Mesenchymal stem cell (in vitro differentiated cells and primary cell): Measurements from ENCODE around the gene AGAP4. TPM values are rescaled to one million over a fixed set of nuclear protein-coding genes. Genes with fewer than 3 reads are reported as not detected.
A peak's percentile ranks its signal among the peaks of the same experiment; 100 is the strongest.
"Not testable (repeated sequence)": the region's sequence is repeated elsewhere in the genome, so short reads cannot be mapped to it uniquely, and the experiment has no call there.

ENCODE experiments used
- DNase-seq: peaks from one replicate; pipeline ENCODE4 v3.0.0-alpha.2; 2013
- H2AFZ ChIP-seq: one replicate; pipeline ENCODE4 v1.6.1; 2013; ENCODE audit warnings: low read depth, mild to moderate bottlenecking, control low read depth, inconsistent platforms, low read length, moderate library complexity
- H2AK5ac ChIP-seq: 2 replicates; pipeline ENCODE4 v1.6.1; 2013; ENCODE audit warnings: low read length, moderate library complexity, mild to moderate bottlenecking, inconsistent platforms; ENCODE audit not compliant: severe bottlenecking
- H2BK120ac ChIP-seq: one replicate; pipeline ENCODE4 v1.6.1; 2013; ENCODE audit warnings: low read depth, mild to moderate bottlenecking, inconsistent platforms, low read length, moderate library complexity
- H2BK12ac ChIP-seq, 2 experiments: one replicate each; pipeline ENCODE4 v1.6.1; 2013; ENCODE audit warnings: inconsistent platforms in 2 of 2, low read length in 2 of 2, mild to moderate bottlenecking in 2 of 2, moderate library complexity in 2 of 2, control low read depth in 1 of 2
- H2BK15ac ChIP-seq: one replicate; pipeline ENCODE4 v1.6.1; 2013; ENCODE audit warnings: mild to moderate bottlenecking, low read depth, inconsistent platforms; ENCODE audit not compliant: poor library complexity, severe bottlenecking
- H2BK5ac ChIP-seq: 2 replicates; pipeline ENCODE4 v1.6.1; 2013; ENCODE audit warnings: low read depth, mild to moderate bottlenecking, low read length, control low read depth, inconsistent platforms; ENCODE audit not compliant: poor library complexity, severe bottlenecking
- H3K14ac ChIP-seq, 2 experiments: one replicate each; pipeline ENCODE4 v1.6.1; 2013; ENCODE audit warnings: inconsistent platforms in 2 of 2, low read length in 2 of 2, control low read depth in 1 of 2, mild to moderate bottlenecking in 1 of 2, moderate library complexity in 1 of 2
- H3K18ac ChIP-seq, 2 experiments: one replicate each; pipeline ENCODE4 v1.6.1; 2013; ENCODE audit warnings: inconsistent platforms in 2 of 2, low read length in 2 of 2, control low read depth in 1 of 2, low read depth in 1 of 2, mild to moderate bottlenecking in 1 of 2
- H3K23ac ChIP-seq, 2 experiments: one replicate each; pipeline ENCODE4 v1.6.1; 2013; ENCODE audit warnings: inconsistent platforms in 2 of 2, low read length in 2 of 2, mild to moderate bottlenecking in 2 of 2, moderate library complexity in 2 of 2, control low read depth in 1 of 2
- H3K27ac ChIP-seq: 2 replicates; pipeline ENCODE4 v1.5.1; 2013; ENCODE audit warnings: mild to moderate bottlenecking, moderate library complexity, low read length, control low read depth, inconsistent platforms; ENCODE audit not compliant: poor library complexity, severe bottlenecking
- H3K27me3 ChIP-seq, 2 experiments: 2 replicates each; pipeline versions ENCODE4 v1.6.1 to v1.7.0; 2013; ENCODE audit warnings: low read length in 2 of 2, mild to moderate bottlenecking in 2 of 2, moderate library complexity in 2 of 2, control low read depth in 1 of 2, inconsistent platforms in 1 of 2; ENCODE audit not compliant: control insufficient read depth in 1 of 2, insufficient read depth in 1 of 2
- H3K36me3 ChIP-seq, 2 experiments: 2 replicates each; pipeline versions ENCODE4 v1.6.1 to v1.7.0; 2013; ENCODE audit warnings: low read length in 2 of 2, control low read depth in 1 of 2, inconsistent platforms in 1 of 2, low read depth in 1 of 2, mild to moderate bottlenecking in 1 of 2; ENCODE audit not compliant: insufficient read depth in 2 of 2, control insufficient read depth in 1 of 2
- H3K4ac ChIP-seq, 2 experiments: one replicate each; pipeline ENCODE4 v1.6.1; 2013; ENCODE audit warnings: inconsistent platforms in 2 of 2, low read length in 2 of 2, mild to moderate bottlenecking in 2 of 2, moderate library complexity in 2 of 2, control low read depth in 1 of 2, low read depth in 1 of 2
- H3K4me1 ChIP-seq: 2 replicates; pipeline ENCODE4 v1.6.1; 2013; ENCODE audit warnings: low read depth, low read length, control low read depth; ENCODE audit not compliant: control insufficient read depth, insufficient read depth
- H3K4me2 ChIP-seq: 2 replicates; pipeline ENCODE4 v1.6.1; 2013; ENCODE audit warnings: low read length, mild to moderate bottlenecking, inconsistent platforms; ENCODE audit not compliant: poor library complexity, severe bottlenecking
- H3K4me3 ChIP-seq, 2 experiments: 2 replicates each; pipeline versions ENCODE4 v1.5.1 to v1.7.0; 2013; ENCODE audit warnings: low read length in 2 of 2, mild to moderate bottlenecking in 2 of 2, control low read depth in 1 of 2, low read depth in 1 of 2; ENCODE audit not compliant: insufficient read depth in 1 of 2
- H3K79me1 ChIP-seq: replicated peaks from 2 replicates; pipeline ENCODE4 v1.6.1; 2013; ENCODE audit warnings: mild to moderate bottlenecking, control low read depth, low read length, inconsistent platforms; ENCODE audit not compliant: poor library complexity, severe bottlenecking
- H3K9ac ChIP-seq: 2 replicates; pipeline ENCODE4 v1.7.0; 2013; ENCODE audit warnings: mild to moderate bottlenecking, low read length, moderate library complexity
- H3K9me3 ChIP-seq: 2 replicates; pipeline ENCODE4 v1.7.0; 2013; ENCODE audit warnings: mild to moderate bottlenecking, low read length; ENCODE audit not compliant: control insufficient read depth
- H4K8ac ChIP-seq: one replicate; pipeline ENCODE4 v1.6.1; 2013; ENCODE audit warnings: inconsistent platforms, mild to moderate bottlenecking, low read length, moderate library complexity
- H4K91ac ChIP-seq: one replicate; pipeline ENCODE4 v1.6.1; 2013; ENCODE audit warnings: mild to moderate bottlenecking, low read length, inconsistent platforms
- WGBS: methylation state at CpG from one replicate; pipeline ENCODE4 v1.1.7; 2013; ENCODE audit warnings: mixed read lengths; 5-methylcytosine and 5-hydroxymethylcytosine counted together
- polyA plus RNA-seq, 2 experiments: library from polyadenylated mRNA; stranded (reverse); fragments of 200-250 nt; gene quantifications; one replicate each; pipeline ENCODE4 v1.2.3, GENCODE V29; 2013

AGAP4 gene
- polyA plus RNA-seq (2013, experiment 1 of 2) = 3.8 TPM
- 3.0 TPM for polyA plus RNA-seq (2013, experiment 2 of 2)

- H3K36me3 ChIP-seq, H2BK12ac ChIP-seq, H2AFZ ChIP-seq, H2BK5ac ChIP-seq, H3K9ac ChIP-seq, H3K27me3 ChIP-seq, H4K8ac ChIP-seq, H3K4ac ChIP-seq, H3K4me2 ChIP-seq, H3K79me1 ChIP-seq, H2BK120ac ChIP-seq, H3K23ac ChIP-seq, H2BK15ac ChIP-seq, H3K14ac ChIP-seq, DNase-seq, H4K91ac ChIP-seq, H3K9me3 ChIP-seq, H3K4me3 ChIP-seq, H3K4me1 ChIP-seq, H2AK5ac ChIP-seq, H3K18ac ChIP-seq, H3K27ac ChIP-seq: not testable (repeated sequence)
- WGBS = no CpG with 5 or more reads among the region's 15 CpGs
Measured at GRCh38 chr10:45847400-45847799, at the start of gene AGAP4. Gene AGAP4 (minus strand): TSS chr10:45847500. CDS start chr10:45847347, 153 bp downstream.

- not testable (repeated sequence) for H3K18ac ChIP-seq
- no CpG with 5 or more reads among the region's 4 CpGs for whole genome bisulfite sequencing
Measured at GRCh38 chr10:45890721-45891120, 43.4 kb upstream of the AGAP4 start.

GRCh38 chr10:45889539-45890230 is 42.4 kb upstream of the AGAP4 start:
- H2BK120ac ChIP-seq, H2BK15ac ChIP-seq, H3K23ac ChIP-seq, H2BK5ac ChIP-seq, H3K9me3 ChIP-seq, H4K8ac ChIP-seq, H3K4ac ChIP-seq, H3K14ac ChIP-seq, H2BK12ac ChIP-seq, H3K4me3 ChIP-seq, H3K79me1 ChIP-seq, DNase-seq, H3K18ac ChIP-seq, H3K27me3 ChIP-seq, H3K4me2 ChIP-seq, H4K91ac ChIP-seq, H3K27ac ChIP-seq, H3K36me3 ChIP-seq, H2AK5ac ChIP-seq, H3K9ac ChIP-seq, H3K4me1 ChIP-seq, H2AFZ ChIP-seq: not testable (repeated sequence)
- no CpG with 5 or more reads among the region's 1 CpG for WGBS

More at GRCh38 chr10:45890721-45891120, 43.4 kb upstream of the AGAP4 start:
- H3K27me3 ChIP-seq, H3K36me3 ChIP-seq, H4K91ac ChIP-seq, H3K4me1 ChIP-seq, H3K9ac ChIP-seq, H3K79me1 ChIP-seq, H2BK15ac ChIP-seq, H3K9me3 ChIP-seq, H2BK5ac ChIP-seq, H2BK120ac ChIP-seq, H2BK12ac ChIP-seq, H3K23ac ChIP-seq, DNase-seq, H3K27ac ChIP-seq, H3K14ac ChIP-seq, H3K4me2 ChIP-seq, H3K4me3 ChIP-seq, H4K8ac ChIP-seq, H2AFZ ChIP-seq, H2AK5ac ChIP-seq, H3K4ac ChIP-seq: not testable (repeated sequence)

GRCh38 chr10:45882880-45883279 is 35.6 kb upstream of the AGAP4 start:
- not testable (repeated sequence) for H4K8ac ChIP-seq, H3K27me3 ChIP-seq, H2BK5ac ChIP-seq, H2AFZ ChIP-seq, H3K4ac ChIP-seq, H3K4me3 ChIP-seq, H3K36me3 ChIP-seq, H3K4me1 ChIP-seq, H2BK12ac ChIP-seq, H4K91ac ChIP-seq, H3K9me3 ChIP-seq, H2AK5ac ChIP-seq, H3K4me2 ChIP-seq, H3K14ac ChIP-seq, H3K9ac ChIP-seq, H3K27ac ChIP-seq, H3K18ac ChIP-seq, H3K79me1 ChIP-seq, H3K23ac ChIP-seq, H2BK120ac ChIP-seq, H2BK15ac ChIP-seq
- whole genome bisulfite sequencing = no CpG with 5 or more reads among the region's 2 CpGs
- peak; percentile 4 for DNase-seq
